Measurements from ENCODE around the gene ST7.
"Not testable (repeated sequence)": the region's sequence is repeated elsewhere in the genome, so short reads cannot be mapped to it uniquely, and the experiment has no call there.

The ST7 gene

DNA sequence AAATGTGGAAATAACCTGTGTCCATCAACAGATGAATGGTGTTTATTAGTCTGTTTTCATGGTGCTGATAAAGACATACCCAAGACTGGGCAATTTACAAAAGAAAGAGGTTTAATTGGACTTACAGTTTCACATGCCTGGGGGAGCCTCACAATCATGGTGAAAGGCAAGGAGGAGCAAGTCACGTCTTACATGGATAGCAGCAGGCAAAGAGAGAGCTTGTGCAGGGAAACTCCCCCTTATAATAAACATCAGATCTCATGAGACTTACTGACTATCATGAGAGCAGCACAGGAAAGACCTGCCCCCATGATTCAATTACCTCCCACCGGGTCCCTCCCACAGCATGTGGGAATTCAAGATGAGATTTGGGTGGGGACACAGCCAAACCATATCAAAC is 292.4 kb downstream of the ST7 start:
- not testable (repeated sequence) for DNase-seq

GRCh38 chr7:117247809-117248208 is 294.5 kb downstream of the ST7 start:
- DNase-seq, result no peak

DNA sequence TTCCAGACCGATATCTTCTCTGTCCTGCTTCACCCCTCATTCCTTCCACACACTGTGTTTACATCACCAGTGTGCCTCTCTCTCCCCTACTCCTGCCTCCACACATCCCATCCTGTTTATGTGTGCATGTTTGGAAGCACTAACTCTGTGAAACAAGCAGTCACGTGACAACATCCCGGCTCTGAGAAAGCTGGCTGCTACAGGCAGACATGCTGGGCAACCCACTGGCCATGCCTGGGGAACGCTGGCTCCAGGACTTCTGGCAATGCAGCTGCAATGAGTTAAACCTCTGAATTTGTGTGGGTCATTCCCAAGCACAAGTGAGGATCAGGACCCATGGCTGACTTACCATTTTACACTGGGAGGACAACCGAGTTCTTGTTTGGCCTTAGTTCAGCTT is 295.5 kb downstream of the ST7 start:
- no peak for DNase-seq

DNA sequence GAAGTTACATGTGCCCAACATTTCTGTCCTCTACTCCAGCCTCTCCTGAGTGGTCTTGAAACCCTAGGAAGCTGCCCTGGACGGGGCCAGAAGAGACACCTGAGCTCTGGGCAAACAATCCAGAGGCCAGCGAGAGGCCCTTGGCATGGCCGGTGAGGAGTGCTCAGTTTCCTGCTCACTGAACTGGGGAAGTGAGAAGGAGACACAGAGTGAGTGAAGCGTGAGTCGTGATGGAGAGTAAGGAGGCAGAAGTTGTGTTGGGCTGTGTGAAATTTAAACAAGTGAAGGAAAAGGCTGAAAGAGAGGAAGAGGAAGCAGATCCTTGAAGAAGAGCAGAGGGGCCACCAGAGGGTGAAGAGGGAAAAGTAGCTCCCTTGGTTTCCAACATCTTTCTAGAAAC is 296.4 kb downstream of the ST7 start:
- no peak for DNase-seq

GRCh38 chr7:117250245-117250644 is 296.9 kb downstream of the ST7 start:
- DNase-seq, result no peak

- no peak for DNase-seq
Observed at GRCh38 chr7:117250801-117251200, 297.5 kb downstream of the ST7 start.

GRCh38 chr7:117251687-117252086 is 298.4 kb downstream of the ST7 start:
- DNase-seq, result no peak

DNA sequence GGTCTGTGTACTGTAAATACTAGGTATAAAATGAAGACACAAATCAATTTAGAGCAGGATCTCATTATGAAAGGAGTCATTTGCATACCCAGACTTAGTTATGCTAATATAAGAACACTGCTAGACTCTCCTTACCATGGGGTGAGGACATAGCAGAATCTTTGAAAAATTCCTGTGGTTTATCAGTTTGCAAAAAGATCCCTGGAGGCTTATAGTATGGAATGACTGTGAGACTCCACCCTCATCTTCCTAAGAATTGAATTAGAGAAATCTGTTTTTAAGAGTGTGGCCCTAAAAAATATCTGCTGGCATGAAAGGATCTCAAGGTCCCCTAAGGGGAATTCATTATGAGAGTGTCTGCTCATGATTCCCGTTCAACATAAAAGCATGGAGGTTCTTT is 306.3 kb downstream of the ST7 start:
- no peak for DNase-seq

GRCh38 chr7:117262546-117262945 is 309.2 kb downstream of the ST7 start:
- no peak for DNase-seq

DNA sequence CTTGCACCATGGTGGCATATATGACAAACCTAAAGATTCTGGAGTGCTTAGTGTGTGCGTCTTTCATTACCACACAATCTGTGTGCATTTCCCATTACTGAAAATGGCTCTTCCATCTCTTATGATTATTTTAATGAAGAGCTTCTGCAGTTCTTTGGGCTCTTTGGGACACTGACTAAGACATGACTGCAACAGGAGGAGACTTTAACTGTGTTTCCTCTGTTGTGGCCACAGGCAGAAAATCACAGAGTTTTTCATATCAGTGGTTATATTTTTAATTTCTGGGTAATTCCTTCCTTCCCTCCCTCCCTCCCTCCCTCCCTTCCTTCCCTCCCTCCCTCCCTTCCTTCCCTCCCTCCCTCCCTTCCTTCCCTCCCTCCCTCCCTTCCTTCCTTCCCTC is 311.4 kb downstream of the ST7 start:
- DNase-seq, result no peak

DNA sequence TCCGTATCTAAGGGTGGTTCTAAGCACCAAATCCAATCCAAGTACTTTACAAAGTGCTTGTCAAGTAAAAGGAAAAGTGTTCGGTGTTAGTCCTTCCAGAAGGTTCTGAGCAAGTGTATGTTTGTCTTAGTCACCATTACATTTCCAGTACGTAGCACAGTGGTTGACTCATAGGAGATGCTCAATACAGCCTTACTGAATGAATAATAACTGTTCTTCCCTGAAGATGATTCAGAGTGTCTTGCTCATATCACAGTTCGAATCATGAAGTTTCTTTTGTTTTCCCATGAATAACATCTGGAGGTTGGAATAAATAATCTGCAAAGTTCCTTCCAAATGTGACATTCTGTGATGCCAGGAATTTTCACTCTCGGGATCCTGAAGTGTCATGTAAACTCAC is 316.1 kb downstream of the ST7 start:
- DNase-seq, result no peak

DNA sequence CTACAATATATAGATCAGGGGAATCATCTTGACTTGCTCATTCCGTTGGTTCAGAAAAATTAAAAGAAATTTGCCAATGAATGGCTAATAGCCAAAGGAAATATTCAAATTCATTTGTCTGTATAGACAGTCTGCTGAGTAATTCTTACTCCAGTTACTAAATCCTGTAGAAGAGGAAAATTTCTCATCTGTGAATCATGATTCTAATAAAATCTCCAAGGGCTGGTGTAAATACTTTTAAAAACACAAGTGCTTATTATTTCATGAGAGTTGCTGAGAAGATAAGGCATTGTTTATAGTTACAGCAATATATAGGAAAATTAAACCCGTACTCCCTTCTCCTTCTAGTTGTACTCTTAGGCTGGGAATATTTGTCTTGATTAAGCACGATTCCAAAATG is 316.6 kb downstream of the ST7 start:
- no peak for DNase-seq

DNA sequence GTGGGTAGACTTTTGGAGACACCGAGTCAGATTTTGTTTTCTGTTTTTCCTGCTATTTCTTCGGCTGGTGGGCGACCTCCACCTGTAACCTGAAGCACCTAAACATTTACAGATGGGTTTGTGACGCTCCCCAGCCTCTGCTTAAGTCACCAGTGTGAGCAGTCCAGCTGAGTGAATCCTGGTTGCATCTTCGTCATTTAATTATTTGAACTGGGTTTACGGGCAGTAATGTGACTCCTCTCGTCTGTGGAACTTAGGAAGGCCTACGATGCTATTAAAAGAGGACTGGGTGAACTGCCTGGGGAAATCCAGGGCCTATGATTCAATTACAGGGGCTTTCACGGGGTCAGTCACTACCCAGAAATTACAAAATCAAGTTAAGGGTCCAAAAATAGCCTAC is 317.1 kb downstream of the ST7 start:
- no peak for DNase-seq

- DNase-seq, result no peak
Observed at GRCh38 chr7:117271566-117271965, 318.3 kb downstream of the ST7 start.

DNA sequence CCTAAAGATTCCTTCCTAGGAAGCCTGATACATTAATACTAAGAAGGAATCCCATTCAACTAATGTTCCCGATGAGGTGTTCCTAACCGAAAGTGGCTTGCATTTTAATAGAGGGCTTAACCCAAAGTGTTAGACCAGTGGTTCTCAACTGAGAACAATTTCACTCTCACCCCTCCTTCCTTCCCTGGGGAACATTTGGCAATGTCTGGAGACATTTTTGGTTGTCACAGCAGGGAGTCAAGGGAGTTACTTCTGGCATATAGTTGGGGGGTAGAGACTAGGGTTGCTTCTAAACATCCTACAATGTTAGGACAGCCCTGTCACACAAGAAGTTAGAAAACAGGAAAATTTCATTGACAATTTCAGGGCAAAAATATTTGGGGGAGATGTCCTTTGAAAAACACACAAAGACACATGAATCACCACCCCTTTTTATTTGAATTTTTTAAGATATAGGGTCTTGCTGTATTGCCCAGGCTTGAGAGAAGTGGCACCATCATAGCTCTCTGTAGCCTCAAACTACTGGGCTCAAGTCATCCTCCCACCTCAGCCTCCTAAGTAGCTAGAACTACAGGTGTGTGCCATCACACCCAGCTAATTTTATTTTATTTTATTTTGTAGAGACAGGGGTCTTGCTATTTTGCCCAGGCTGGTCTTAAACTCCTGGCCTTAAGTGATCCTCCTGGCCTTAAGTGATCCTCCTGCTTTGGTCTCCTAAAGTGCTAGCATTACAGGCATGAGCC is 318.9 kb downstream of the ST7 start:
- DNase-seq, result no peak

DNA sequence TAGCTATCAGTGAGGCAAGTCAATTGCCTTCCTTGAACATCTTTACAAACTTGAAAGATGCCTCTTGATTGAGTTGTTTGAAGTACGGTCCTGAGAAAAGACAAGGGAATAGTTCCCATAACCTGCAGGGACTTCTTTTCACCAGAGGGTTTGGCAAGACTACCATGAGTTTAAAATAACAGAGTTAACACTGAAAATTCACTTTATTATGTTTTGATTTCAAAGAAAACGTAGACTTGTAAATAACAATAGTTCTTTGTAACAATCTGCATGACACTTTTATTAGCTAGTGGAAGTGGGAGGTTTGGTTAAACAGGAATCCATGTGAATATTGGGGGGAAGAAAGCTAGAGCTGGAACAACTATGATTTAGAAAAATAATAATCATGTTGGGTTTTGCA is 320.0 kb downstream of the ST7 start:
- no peak for DNase-seq

GRCh38 chr7:117273814-117274225 is 320.5 kb downstream of the ST7 start:
- no peak for DNase-seq

GRCh38 chr7:117274951-117275350 is 321.6 kb downstream of the ST7 start:
- DNase-seq, result no peak

DNA sequence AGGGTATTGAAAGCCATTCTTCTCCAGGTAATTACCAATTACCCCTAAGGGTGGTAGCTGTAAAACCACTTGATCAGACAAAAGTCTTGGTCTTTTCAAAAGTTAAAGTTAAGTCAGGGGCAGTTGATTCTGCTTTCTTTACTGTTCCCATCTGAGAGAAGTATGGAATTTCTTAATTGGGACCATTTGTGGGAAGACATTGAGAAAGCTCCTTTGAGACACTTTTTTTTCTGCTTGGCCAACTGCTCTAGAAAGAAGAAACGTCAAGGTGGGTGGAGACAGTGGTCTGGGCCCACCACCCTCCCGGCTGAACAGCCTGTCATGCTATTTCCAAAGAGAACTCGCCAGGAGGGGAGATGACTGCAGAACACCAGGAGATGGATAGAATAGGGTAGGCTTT is 324.3 kb downstream of the ST7 start:
- DNase-seq, result no peak

DNA sequence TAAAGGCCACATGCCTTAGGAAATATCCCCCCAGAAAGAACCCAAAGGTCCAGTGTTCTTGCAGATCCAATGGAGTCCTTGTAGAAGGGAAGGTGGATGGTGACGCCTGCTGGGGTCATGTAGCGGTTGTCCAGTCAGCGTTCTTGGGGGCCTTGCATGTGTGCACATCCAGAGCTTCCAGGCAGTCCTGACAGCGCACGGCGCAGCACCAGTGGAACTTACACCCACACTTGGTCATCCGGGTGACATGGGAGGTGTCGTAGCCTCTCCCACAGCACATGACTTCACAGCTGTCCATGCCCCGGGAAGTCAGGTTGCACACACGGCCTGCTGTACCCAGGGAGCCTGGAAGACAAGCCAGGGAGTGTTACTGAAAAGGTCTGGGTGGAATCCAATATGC is 324.7 kb downstream of the ST7 start:
- DNase-seq, result no peak

DNA sequence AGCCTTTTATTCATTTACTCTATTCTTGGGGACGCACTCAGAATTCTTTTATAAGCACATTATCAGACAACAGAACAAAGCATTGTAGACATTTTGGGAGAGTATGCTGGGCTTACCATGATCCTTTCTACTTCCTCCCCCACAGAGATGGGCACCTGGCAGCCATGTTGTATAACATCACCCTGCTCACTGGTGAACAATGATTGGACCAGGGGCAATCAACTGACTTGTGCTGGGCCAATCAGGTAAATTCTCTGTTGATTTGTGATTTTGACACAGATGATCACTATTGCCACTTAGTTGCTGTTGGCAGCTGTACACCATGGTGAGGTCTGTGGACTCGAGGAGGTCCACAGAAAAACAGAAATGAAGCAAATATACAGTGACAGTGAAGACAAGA is 325.9 kb downstream of the ST7 start:
- DNase-seq, result no peak
